ENCODE results near the gene BMP2K.
A peak's percentile ranks its signal among the peaks of the same experiment; 100 is the strongest.
"Not testable (repeated sequence)": the region's sequence is repeated elsewhere in the genome, so short reads cannot be mapped to it uniquely, and the experiment has no call there.

The BMP2K gene

GRCh38 chr4:78864405-78865024, 88.4 kb downstream of the BMP2K start:
- peak; percentile 55 to 76 for DNase-seq

GRCh38 chr4:78865451-78865850, 89.3 kb downstream of the BMP2K start:
- DNase-seq: no peak

GRCh38 chr4:78868712-78869111, 92.6 kb downstream of the BMP2K start:
- not testable (repeated sequence) for DNase-seq

GRCh38 chr4:78870056-78870455, 93.9 kb downstream of the BMP2K start:
- DNase-seq: no peak

GRCh38 chr4:78876568-78877320, 100.6 kb downstream of the BMP2K start:
- peak in 1 of 2 donors; percentile 76 for DNase-seq

GRCh38 chr4:78878031-78878430, 101.9 kb downstream of the BMP2K start:
- no peak for DNase-seq

- DNase-seq: peak in 1 of 2 donors; percentile 15
Observed at GRCh38 chr4:78880874-78881492, 104.8 kb downstream of the BMP2K start.

- no peak for DNase-seq
Observed at GRCh38 chr4:78885598-78885997, 109.4 kb downstream of the BMP2K start.

GRCh38 chr4:78889955-78890354, 113.8 kb downstream of the BMP2K start:
- DNase-seq: no peak

GRCh38 chr4:78899302-78899701, 123.2 kb downstream of the BMP2K start:
- no peak for DNase-seq

- no peak for DNase-seq
Observed at GRCh38 chr4:78901882-78902281, 125.7 kb downstream of the BMP2K start.

GRCh38 chr4:78902298-78902697, 126.1 kb downstream of the BMP2K start:
- no peak for DNase-seq

GRCh38 chr4:78904143-78904542, 128.0 kb downstream of the BMP2K start:
- DNase-seq: no peak

- no peak for DNase-seq
Observed at GRCh38 chr4:78907638-78908037, 131.5 kb downstream of the BMP2K start.

- DNase-seq: not testable (repeated sequence)
Observed at GRCh38 chr4:78908974-78909373, 132.8 kb downstream of the BMP2K start.

GRCh38 chr4:78910612-78911011, 134.5 kb downstream of the BMP2K start:
- DNase-seq: no peak

- no peak for DNase-seq
Observed at GRCh38 chr4:78922207-78922606, 146.1 kb downstream of the BMP2K start.

- no peak for DNase-seq
Observed at GRCh38 chr4:78923464-78924312, 147.5 kb downstream of the BMP2K start.

GRCh38 chr4:78926826-78927225, 150.7 kb downstream of the BMP2K start:
- no peak for DNase-seq

- DNase-seq: no peak
Observed at GRCh38 chr4:78928835-78929234, 152.7 kb downstream of the BMP2K start.

GRCh38 chr4:78930016-78930629, 154.0 kb downstream of the BMP2K start:
- no peak for DNase-seq

GRCh38 chr4:78936989-78937388, 160.8 kb downstream of the BMP2K start:
- DNase-seq: no peak
